Measurements from ENCODE around the gene ELL2.

Gene ELL2

GRCh38 chr5:95956021-95956899, 5.4 kb downstream of the ELL2 start:
- DNase-seq (ENCODE audit: low read depth) = no peak

GRCh38 chr5:95954716-95955115, 6.9 kb downstream of the ELL2 start:
- DNase-seq (ENCODE audit: low read depth) = no peak

- DNase-seq (ENCODE audit: low read depth) = no peak
These were observed 8.5 kb downstream of the ELL2 start for GRCh38 chr5:95953021-95953702.

- DNase-seq (ENCODE audit: low read depth) = no peak
These were observed 9.7 kb downstream of the ELL2 start for GRCh38 chr5:95951916-95952315.

- DNase-seq (ENCODE audit: low read depth) = no peak
These were observed 11.8 kb downstream of the ELL2 start for GRCh38 chr5:95949810-95950209.

- no peak for DNase-seq (ENCODE audit: low read depth)
These were observed 13.0 kb downstream of the ELL2 start for GRCh38 chr5:95948631-95949030.

GRCh38 chr5:95946451-95946850, 15.2 kb downstream of the ELL2 start:
- DNase-seq (ENCODE audit: low read depth) = no peak

- DNase-seq (ENCODE audit: low read depth) = no peak
These were observed 18.7 kb downstream of the ELL2 start for GRCh38 chr5:95942968-95943367.

GRCh38 chr5:95942414-95942813, 19.2 kb downstream of the ELL2 start:
- DNase-seq (ENCODE audit: low read depth) = no peak

- no peak for DNase-seq (ENCODE audit: low read depth)
These were observed 19.9 kb downstream of the ELL2 start for GRCh38 chr5:95941756-95942155.

GRCh38 chr5:95940758-95941682, 20.6 kb downstream of the ELL2 start:
- no peak for DNase-seq (ENCODE audit: low read depth)

- no peak for DNase-seq (ENCODE audit: low read depth)
These were observed 22.2 kb downstream of the ELL2 start for GRCh38 chr5:95939465-95939864.

GRCh38 chr5:95938766-95939165, 22.9 kb downstream of the ELL2 start:
- DNase-seq (ENCODE audit: low read depth) = no peak

- DNase-seq (ENCODE audit: low read depth) = no peak
These were observed 23.3 kb downstream of the ELL2 start for GRCh38 chr5:95938347-95938746.

GRCh38 chr5:95937607-95938152, 24.0 kb downstream of the ELL2 start:
- no peak for DNase-seq (ENCODE audit: low read depth)

- DNase-seq (ENCODE audit: low read depth) = no peak
These were observed 24.7 kb downstream of the ELL2 start for GRCh38 chr5:95936812-95937397.

GRCh38 chr5:95935553-95936100, 26.0 kb downstream of the ELL2 start:
- no peak for DNase-seq (ENCODE audit: low read depth)

GRCh38 chr5:95934207-95934804, 27.3 kb downstream of the ELL2 start:
- no peak for DNase-seq (ENCODE audit: low read depth)

GRCh38 chr5:95932941-95933340, 28.7 kb downstream of the ELL2 start:
- DNase-seq (ENCODE audit: low read depth) = no peak

GRCh38 chr5:95931079-95931833, 30.4 kb downstream of the ELL2 start:
- no peak for DNase-seq (ENCODE audit: low read depth)
